HepG2 (cell line): ENCODE data around the gene NHLRC3. TPM values are rescaled to one million over a fixed set of nuclear protein-coding genes. Genes with fewer than 3 reads are reported as not detected.
A peak's percentile ranks its signal among the peaks of the same experiment; 100 is the strongest.

Experiments
- ATAC-seq: fragments of 200-7000 bp; cut with Tn5 transposase; 3 replicates; pipeline ENCODE4 v1.9.1; 2020; ENCODE audit warnings: mild to moderate bottlenecking, moderate library complexity
- BruUV-seq: library from RNA; stranded (reverse); fragments of 400-500 nt; replicated peaks from 2 replicates; lab custom pipeline; 2021; lab: Mats Ljungman, UMichigan
- CTCF ChIA-PET: fragments of 300-600 bp; formaldehyde crosslinking; extraction: SDS; loops from one replicate; lab custom pipeline; 2021; ENCODE audit warnings: low total read pairs, inconsistent platforms, low intra/inter-chr PET ratio; lab: Yijun Ruan, JAX
- POLR2A ChIA-PET: fragments of 350-600 bp; sonication (Branson Sonifier 250); formaldehyde crosslinking; loops from one replicate; lab custom pipeline; 2020; ENCODE audit warnings: antibody characterized with exemption, inconsistent platforms; lab: Yijun Ruan, JAX
- DNase-seq: peaks from one replicate; pipeline ENCODE4 v3.0.0-alpha.2; 2015; ENCODE audit warnings: low spot score
- FAIRE-seq: peaks from 3 replicates; lab custom pipeline; 2011; peaks lifted over from hg19 to GRCh38; lab: Jason Lieb, UNC
- H2AFZ ChIP-seq: one replicate; pipeline ENCODE4 v1.6.1; 2011; ENCODE audit warnings: low read length, inconsistent platforms
- H3K27ac ChIP-seq: fragments of 300-600 bp; 3 replicates; pipeline ENCODE4 v1.8.0; 2011; ENCODE audit warnings: mixed run types, mild to moderate bottlenecking, mixed read lengths, low read length, inconsistent platforms; ENCODE audit not compliant: insufficient read depth; ENCODE audit errors: extremely low read length
- H3K27me3 ChIP-seq, 2 experiments: fragments of 200-600 bp in 1 of 2; 2 replicates in 1 of 2; 3 replicates in 1 of 2; pipeline versions ENCODE4 v1.6.0 to v1.8.0; 2011; ENCODE audit warnings: low read length in 2 of 2, mild to moderate bottlenecking in 2 of 2, moderate library complexity in 2 of 2, inconsistent platforms in 1 of 2; ENCODE audit not compliant: insufficient read depth in 2 of 2, control insufficient read depth in 1 of 2
- H3K36me3 ChIP-seq, 2 experiments: fragments of 200-600 bp in 1 of 2; replicated peaks in 1 of 2; 2 replicates in 1 of 2; 3 replicates in 1 of 2; pipeline versions ENCODE4 v1.5.1 to v1.8.0; 2011; ENCODE audit warnings: low read length in 2 of 2, inconsistent platforms in 1 of 2; ENCODE audit not compliant: insufficient read depth in 2 of 2, control insufficient read depth in 1 of 2
- H3K4me1 ChIP-seq: 2 replicates; pipeline ENCODE4 v1.5.1; 2012; ENCODE audit warnings: low read length, inconsistent platforms; ENCODE audit not compliant: insufficient read depth
- H3K4me2 ChIP-seq: 2 replicates; pipeline ENCODE4 v1.6.0; 2011; ENCODE audit warnings: low read depth, low read length, inconsistent platforms
- H3K4me3 ChIP-seq, 3 experiments: fragments of 200-600 bp in 1 of 3; sonication (generic), shearing (Covaris generic) in 1 of 3; replicated peaks in 1 of 3; 2 replicates each; pipeline ENCODE4 v1.5.1; 2011 to 2016; ENCODE audit warnings: low read length in 3 of 3, inconsistent platforms in 2 of 3, low read depth in 2 of 3, mild to moderate bottlenecking in 2 of 3, control low read depth in 1 of 3, mixed read lengths in 1 of 3; ENCODE audit not compliant: insufficient read depth in 1 of 3
- H3K79me2 ChIP-seq: one replicate; pipeline ENCODE4 v1.6.1; 2011; ENCODE audit warnings: low read length, inconsistent platforms; ENCODE audit not compliant: insufficient read depth
- H3K9ac ChIP-seq: 2 replicates; pipeline ENCODE4 v1.6.0; 2011; ENCODE audit warnings: mild to moderate bottlenecking, low read depth, low read length, inconsistent platforms; ENCODE audit not compliant: insufficient read depth
- H3K9me3 ChIP-seq: 2 replicates; pipeline ENCODE4 v1.5.1; 2012; ENCODE audit warnings: mild to moderate bottlenecking, low read length
- H4K20me1 ChIP-seq: 2 replicates; pipeline ENCODE4 v1.6.0; 2011; ENCODE audit warnings: inconsistent platforms, mild to moderate bottlenecking, low read length, moderate library complexity; ENCODE audit not compliant: insufficient read depth
- ARID5B ChIP-seq: IDR thresholded peaks from 2 replicates; pipeline ENCODE4 v1.4.0; 2020; ENCODE audit warnings: mild to moderate bottlenecking, missing genetic modification reagents
- ATF4 ChIP-seq, 2 experiments: fragments of 450-650 bp in 1 of 2; sonication (generic) in 1 of 2; formaldehyde crosslinking; IDR thresholded peaks; 2 replicates each; pipeline versions ENCODE4 v1.5.0 to v1.8.0; 2020 to 2022; ENCODE audit warnings: mild to moderate bottlenecking in 1 of 2, missing genetic modification reagents in 1 of 2
- BORCS8-MEF2B ChIP-seq: sonication (generic); formaldehyde crosslinking; IDR thresholded peaks from 2 replicates; pipeline ENCODE4 v1.8.0; 2022; ENCODE audit warnings: mild to moderate bottlenecking, missing genetic modification reagents
- CBX2 ChIP-seq, 2 experiments: fragments of 200-600 bp in 1 of 2; sonication (generic); formaldehyde crosslinking in 1 of 2; IDR thresholded peaks; 2 replicates each; pipeline versions ENCODE4 v1.7.0 to v1.8.1; 2018 to 2022; ENCODE audit warnings: low read depth in 2 of 2, low read length in 1 of 2, mild to moderate bottlenecking in 1 of 2, missing genetic modification reagents in 1 of 2
- CREB1 ChIP-seq, 2 experiments: fragments of 450-650 bp in 1 of 2; IDR thresholded peaks; 2 replicates each; pipeline ENCODE4 v1.6.1; 2016 to 2017; ENCODE audit warnings: control low read depth in 1 of 2, mild to moderate bottlenecking in 1 of 2, missing compliant biosample characterization in 1 of 2, missing genetic modification characterization in 1 of 2
- SAP130 ChIP-seq: IDR thresholded peaks from 2 replicates; pipeline ENCODE4 v1.6.1; 2016; ENCODE audit warnings: low read depth
- ZFP1 ChIP-seq: IDR thresholded peaks from 2 replicates; pipeline ENCODE4 v1.6.1; 2016
- ZFX ChIP-seq: sonication (generic); formaldehyde crosslinking; IDR thresholded peaks from 2 replicates; pipeline ENCODE4 v1.4.0; 2020; ENCODE audit warnings: mild to moderate bottlenecking, low read depth, missing genetic modification reagents, moderate library complexity
- ZNF878 ChIP-seq: sonication (generic); formaldehyde crosslinking; IDR thresholded peaks from 2 replicates; pipeline ENCODE4 v1.8.1; 2023; ENCODE audit warnings: mild to moderate bottlenecking, missing genetic modification reagents, moderate library complexity
- WGBS: methylation state at CpG from one replicate; pipeline ENCODE4 v1.1.6; 2017; ENCODE audit warnings: low lambda C conversion rate; 5-methylcytosine and 5-hydroxymethylcytosine counted together
- in situ Hi-C: cut with HindIII; loops from 2 replicates; pipeline ENCODE4 v1.10.0; 2017; ENCODE audit warnings: low pct_unique_long_range_greater_than_20kb; ENCODE audit not compliant: extremely low pct_ligation_motif_present
- intact Hi-C: fragments of 100-400 bp; cut with micrococcal nuclease; formaldehyde crosslinking; loops from one replicate; pipeline ENCODE4 v1.10.0; 2022; ENCODE audit not compliant: unreplicated experiment
- polyA plus RNA-seq, 8 experiments: library from polyadenylated mRNA; depleted of rRNA in 3 of 8; stranded (reverse) in 7 of 8; unstranded in 1 of 8; fragments of >200 nt; fragmentation: Illumina TruSeq in 4 of 8; extraction: Trizol in 4 of 8; gene quantifications; 2 replicates each; pipeline versions ENCODE4 v1.2.1 to v1.2.3, GENCODE V29; 2011 to 2016; ENCODE audit warnings: low read depth in 4 of 8, missing spikeins in 1 of 8, mixed read lengths in 1 of 8; ENCODE audit not compliant: insufficient read depth in 1 of 8
- total RNA-seq, 5 experiments: library from RNA; depleted of rRNA; stranded (reverse); fragments of >200 nt; fragmentation: Illumina TruSeq; extraction: Trizol; gene quantifications; 2 replicates each; pipeline ENCODE4 v1.2.3, GENCODE V29; 2016; ENCODE audit warnings: low read depth in 1 of 5

The NHLRC3 gene
- total and polyA plus RNA-seq, 2 of the 13 experiments (the other 11 are each of a cell fraction or from before 2014, with no cell fraction given), result 19.9 to 29.8 TPM

GRCh38 chr13:39035799-39036198, 2.5 kb upstream of the NHLRC3 start:
- in situ Hi-C loops, result no loop called here
- ChIA-PET CTCF (no interaction called here), POLR2A (interaction anchor here (0.8 to 1.9 kb wide), 2 partner anchors 13 to 19 kb away, joined by 3 to 5 read pairs; no protein-coding TSS in a partner anchor)
- 3% methylated on average over 2 of the region's 2 CpGs for WGBS
- FAIRE-seq, result no peak
- H4K20me1 ChIP-seq, result peaks cover 8% of the 10 kb centered on the region; the same call in 1 of the 2 replicates
- BruUV-seq, result no TSS peak
- intact Hi-C loops, result loop anchor here (10.0 kb wide), 1 partner anchor 619 kb away; the partner anchor contains the start of gene COG6
- no peak for TF ChIP-seq BORCS8-MEF2B (CRISPR knock-in tag)
- peak; percentile 50 for TF ChIP-seq CREB1 (IDR thresholded peaks at IDR 0.05)
- TF ChIP-seq CREB1 (CRISPR knock-in tag; IDR thresholded peaks at IDR 0.05), result no peak
- peaks cover 79% of the 10 kb centered on the region for H3K79me2 ChIP-seq
- H3K9me3 ChIP-seq, result no peaks in the 10 kb centered on the region
- H3K27ac ChIP-seq, result peak overlapping the region; percentile 88
- no peaks in the 10 kb centered on the region; a peak in 1 of 5 replicates for H3K27me3 ChIP-seq
- peaks cover 36% of the 10 kb centered on the region for H3K4me1 ChIP-seq
- peak overlapping the region; percentile 84 to 95 (median 86); a peak in 5 of 6 replicates for H3K4me3 ChIP-seq
- no peak for DNase-seq
- ATAC-seq, result no peak
- peak overlapping the region; percentile 84 for H3K4me2 ChIP-seq
- peak overlapping the region; percentile 81 for H3K9ac ChIP-seq
- H2AFZ ChIP-seq, result no peak overlapping the region
- H3K36me3 ChIP-seq, result 0 out of 5 replicates have a peak, but pooled peaks cover 0 to 5% of the 10 kb centered on the region in 2 experiments

DNA sequence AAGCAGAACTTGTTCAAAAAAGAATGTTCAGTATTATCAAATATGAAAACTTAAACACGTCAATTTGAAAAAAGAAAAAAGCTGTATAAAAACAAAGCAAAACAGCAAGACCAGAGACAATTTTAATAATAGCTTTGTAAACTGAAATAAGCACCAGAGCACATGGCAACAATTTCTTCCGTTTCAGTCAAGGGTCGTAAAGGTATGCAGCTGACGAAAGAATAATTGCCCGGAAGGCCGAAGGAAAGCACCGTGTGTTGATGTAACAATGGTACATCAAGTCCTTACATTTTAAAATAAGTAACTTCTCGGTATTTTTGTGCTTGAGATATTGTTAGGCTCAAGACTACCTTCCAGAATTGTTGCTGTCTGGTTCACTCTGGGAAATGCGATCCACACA, 2.0 kb upstream of the NHLRC3 start:
- Histone ChIP-seq H3K4me2 (peak overlapping the region; percentile 84), H3K27me3 (no peaks in the 10 kb centered on the region; a peak in 1 of 5 replicates), H3K27ac (peak overlapping the region; percentile 88), H3K9me3 (no peaks in the 10 kb centered on the region), H3K4me3 (peak overlapping the region; percentile 84 to 95 (median 86)), H3K9ac (peak overlapping the region; percentile 81), H3K36me3 (0 out of 5 replicates have a peak, but pooled peaks cover 0 to 5% of the 10 kb centered on the region in 2 experiments), H4K20me1 (peaks cover 8% of the 10 kb centered on the region; the same call in 1 of the 2 replicates), H3K79me2 (peaks cover 75% of the 10 kb centered on the region)
- no peak for FAIRE-seq
- BruUV-seq, result no TSS peak
- ChIA-PET POLR2A (interaction anchor here (0.8 to 1.9 kb wide), 2 partner anchors 13 to 19 kb away, joined by 3 to 5 read pairs; no protein-coding TSS in a partner anchor), CTCF (no interaction called here)
- intact Hi-C loops, result loop anchor here (10.0 kb wide), 1 partner anchor 619 kb away; the partner anchor contains the start of gene COG6
- WGBS, result under 1% methylated on average over 9 of the region's 9 CpGs
- peak; percentile 25 for DNase-seq
- ATAC-seq, result no peak
- TF ChIP-seq ZNF878 (CRISPR knock-in tag) (no peak), ZFX (CRISPR knock-in tag) (no peak), SAP130 (peak; percentile 50), ZFP1 (CRISPR knock-in tag) (no peak), ATF4 (CRISPR knock-in tag; IDR thresholded peaks at IDR 0.05) (peak in 1 of 2 experiments; percentile 53; a peak in 1 of 4 replicates), ARID5B (CRISPR knock-in tag) (0 out of 2 replicates have a peak, but pooled peaks have one; percentile 18), CBX2 (IDR thresholded peaks at IDR 0.05; ENCODE audit: low read depth, low read length) (no peak), CBX2 (CRISPR knock-in tag; IDR thresholded peaks at IDR 0.05; ENCODE audit: low read depth) (no peak)
- TF ChIP-seq, all 625 proteins: peak for 3
- Histone ChIP-seq H3K4me1 (peaks cover 39% of the 10 kb centered on the region), H2AFZ (no peak overlapping the region)
- in situ Hi-C loops, result no loop called here
